ENCODE results near the gene TMEM109. TPM values are rescaled to one million over a fixed set of nuclear protein-coding genes. Genes with fewer than 3 reads are reported as not detected.

Gene TMEM109
- total and polyA plus RNA-seq, 2 of the 8 experiments (the other 6 are each of a cell fraction or from before 2014, with no cell fraction given), result 27.3 to 30.3 TPM

DNA sequence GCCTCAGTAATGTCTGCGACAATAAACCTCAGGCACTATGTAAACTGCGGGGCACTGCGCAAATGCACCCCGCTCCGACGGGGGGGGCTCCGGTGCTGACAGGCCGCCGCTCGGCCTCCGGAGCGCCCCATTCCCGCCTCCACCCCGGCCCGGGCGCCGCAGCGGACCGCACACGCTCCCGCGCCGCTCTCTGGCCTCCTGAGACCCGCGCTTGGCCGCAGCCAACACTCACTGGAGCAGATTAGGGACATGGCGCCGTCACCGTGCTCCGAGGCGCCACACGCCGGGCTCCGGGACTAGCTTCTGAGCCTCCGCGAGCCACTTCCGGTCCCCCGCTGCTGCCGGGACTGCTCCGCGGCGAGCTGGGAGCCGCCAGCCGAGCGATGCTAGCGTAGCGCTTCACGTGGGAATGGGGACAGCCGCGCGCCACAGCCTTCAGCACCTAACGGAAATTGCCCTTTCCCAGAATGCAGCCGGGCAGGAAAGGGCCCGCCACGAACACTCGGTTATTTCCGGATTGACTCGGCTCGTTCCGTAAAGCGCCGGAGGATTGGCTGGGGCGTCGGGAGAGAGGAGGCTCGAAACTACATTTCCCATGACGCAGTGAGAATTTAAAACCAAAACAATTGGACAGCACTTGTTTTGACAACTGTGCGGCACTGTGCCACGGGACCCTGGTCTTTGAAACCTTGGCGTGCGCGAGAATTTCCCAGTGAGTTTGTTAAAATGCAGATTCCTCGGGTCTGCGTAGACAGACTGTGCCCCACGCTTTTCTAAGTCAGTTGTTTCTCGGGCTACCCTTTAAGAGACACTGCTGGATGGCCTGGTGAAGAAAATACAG is 7.6 kb upstream of the TMEM109 start, which contains the start of gene PRPF19 (continued):
- no peak for TF ChIP-seq NRF1 (IDR thresholded peaks at IDR 0.05; ENCODE audit: low read depth, low read length)
- TF ChIP-seq, protein P1, sequence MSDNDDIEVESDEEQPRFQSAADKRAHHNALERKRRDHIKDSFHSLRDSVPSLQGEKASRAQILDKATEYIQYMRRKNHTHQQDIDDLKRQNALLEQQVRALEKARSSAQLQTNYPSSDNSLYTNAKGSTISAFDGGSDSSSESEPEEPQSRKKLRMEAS (IDR thresholded peaks at IDR 0.05), result peak; percentile 83
- peak; percentile 53 for TF ChIP-seq SIX5 (IDR thresholded peaks at IDR 0.05; ENCODE audit: low read depth, low read length)
- TF ChIP-seq SAP30 (IDR thresholded peaks at IDR 0.05; ENCODE audit: insufficient read depth, insufficient replicate concordance, low read length), result peak; percentile 74
- TF ChIP-seq PHF8 (conservative IDR thresholded peaks at IDR 0.05; ENCODE audit: low read depth, low read length), result peak; percentile 79
- no peak for TF ChIP-seq CHD1 (IDR thresholded peaks at IDR 0.05; ENCODE audit: low read depth, low read length)
- peak; percentile 49 to 69 for TF ChIP-seq POLR2A (IDR thresholded peaks at IDR 0.05; ENCODE audit: control extremely low read depth in 1 of 2, low read depth in 2 of 2, low read length in 2 of 2)
- TF ChIP-seq, protein P2, sequence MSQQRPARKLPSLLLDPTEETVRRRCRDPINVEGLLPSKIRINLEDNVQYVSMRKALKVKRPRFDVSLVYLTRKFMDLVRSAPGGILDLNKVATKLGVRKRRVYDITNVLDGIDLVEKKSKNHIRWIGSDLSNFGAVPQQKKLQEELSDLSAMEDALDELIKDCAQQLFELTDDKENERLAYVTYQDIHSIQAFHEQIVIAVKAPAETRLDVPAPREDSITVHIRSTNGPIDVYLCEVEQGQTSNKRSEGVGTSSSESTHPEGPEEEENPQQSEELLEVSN (IDR thresholded peaks at IDR 0.05), result peak; percentile 69
- peak; percentile 79 for TF ChIP-seq KDM4A (IDR thresholded peaks at IDR 0.05; ENCODE audit: low read depth, low read length, severe bottlenecking)
- TF ChIP-seq, protein P3, sequence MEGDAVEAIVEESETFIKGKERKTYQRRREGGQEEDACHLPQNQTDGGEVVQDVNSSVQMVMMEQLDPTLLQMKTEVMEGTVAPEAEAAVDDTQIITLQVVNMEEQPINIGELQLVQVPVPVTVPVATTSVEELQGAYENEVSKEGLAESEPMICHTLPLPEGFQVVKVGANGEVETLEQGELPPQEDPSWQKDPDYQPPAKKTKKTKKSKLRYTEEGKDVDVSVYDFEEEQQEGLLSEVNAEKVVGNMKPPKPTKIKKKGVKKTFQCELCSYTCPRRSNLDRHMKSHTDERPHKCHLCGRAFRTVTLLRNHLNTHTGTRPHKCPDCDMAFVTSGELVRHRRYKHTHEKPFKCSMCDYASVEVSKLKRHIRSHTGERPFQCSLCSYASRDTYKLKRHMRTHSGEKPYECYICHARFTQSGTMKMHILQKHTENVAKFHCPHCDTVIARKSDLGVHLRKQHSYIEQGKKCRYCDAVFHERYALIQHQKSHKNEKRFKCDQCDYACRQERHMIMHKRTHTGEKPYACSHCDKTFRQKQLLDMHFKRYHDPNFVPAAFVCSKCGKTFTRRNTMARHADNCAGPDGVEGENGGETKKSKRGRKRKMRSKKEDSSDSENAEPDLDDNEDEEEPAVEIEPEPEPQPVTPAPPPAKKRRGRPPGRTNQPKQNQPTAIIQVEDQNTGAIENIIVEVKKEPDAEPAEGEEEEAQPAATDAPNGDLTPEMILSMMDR (IDR thresholded peaks at IDR 0.05; ENCODE audit: control extremely low read depth in 1 of 3, insufficient read depth in 1 of 3, low read depth in 1 of 3, low read length in 3 of 3), result peak in 1 of 3 experiments; percentile 6; a peak in 1 of 4 replicates
- no peak; the same call in 1 of the 2 replicates for TF ChIP-seq BRCA1 (IDR thresholded peaks at IDR 0.05; ENCODE audit: low read depth, low read length)
- peak; percentile 80 for TF ChIP-seq POLR2AphosphoS5 (IDR thresholded peaks at IDR 0.05; ENCODE audit: low read depth, low read length)
- TF ChIP-seq CREB1 (IDR thresholded peaks at IDR 0.05), result 0 out of 2 replicates have a peak, but pooled peaks have one; percentile 10
- 0 out of 2 replicates have a peak, but pooled peaks have one; percentile 37 for TF ChIP-seq GABPA (IDR thresholded peaks at IDR 0.05; ENCODE audit: borderline replicate concordance, insufficient read depth, low read length)
- TF ChIP-seq FOSL1 (IDR thresholded peaks at IDR 0.05; ENCODE audit: insufficient read depth, low read depth, low read length), result no peak
- no peak for TF ChIP-seq TEAD4 (IDR thresholded peaks at IDR 0.05; ENCODE audit: low read depth, low read length)
